Gastroesophageal sphincter (tissue), 3 donors: Measurements from ENCODE around the gene GRAMD1A.

ENCODE experiments used
- EP300 ChIP-seq: sonication (generic); formaldehyde crosslinking; IDR thresholded peaks from one replicate; pipeline ENCODE4 v1.6.1; 2017; ENCODE audit warnings: antibody characterized with exemption, mild to moderate bottlenecking
- POLR2A ChIP-seq, 2 donors: fragments of 450-650 bp; IDR thresholded peaks; one replicate each; pipeline ENCODE4 v1.6.1; 2017; ENCODE audit warnings: antibody characterized with exemption in 2 of 2, mild to moderate bottlenecking in 2 of 2, moderate library complexity in 1 of 2
- TF ChIP-seq, protein P1 (sequence below), 4 experiments: fragments of 200-600 bp in 2 of 4; fragments of 450-650 bp in 2 of 4; sonication (generic) in 1 of 4; IDR thresholded peaks; one replicate each; pipeline ENCODE4 v1.5.1; 2017 to 2019; ENCODE audit warnings: antibody characterized with exemption in 4 of 4, mild to moderate bottlenecking in 2 of 4, moderate library complexity in 2 of 4

DNA sequence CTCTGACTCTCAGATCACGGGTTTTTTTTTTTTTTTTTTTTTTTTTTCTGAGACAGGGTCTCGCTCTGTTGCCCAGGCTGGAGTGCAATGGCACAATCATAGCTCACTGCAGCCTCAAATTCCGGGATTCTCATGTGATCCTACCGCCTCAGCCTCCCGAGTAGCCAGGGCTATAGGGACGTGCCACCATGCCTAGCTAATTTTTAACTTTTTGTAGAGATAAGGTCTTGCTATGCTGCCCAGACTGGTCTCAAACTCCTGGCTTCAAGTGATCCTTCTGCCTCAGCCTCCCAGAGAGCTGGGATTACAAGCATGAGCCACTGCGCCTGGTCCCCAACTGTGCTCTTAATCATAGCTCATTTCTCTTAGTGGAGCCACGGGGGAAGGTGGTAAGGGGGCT, 4.6 kb upstream of the GRAMD1A start:
- TF ChIP-seq POLR2A (IDR thresholded peaks at IDR 0.05) (no peak), EP300 (no peak)
- TF ChIP-seq, protein P1, sequence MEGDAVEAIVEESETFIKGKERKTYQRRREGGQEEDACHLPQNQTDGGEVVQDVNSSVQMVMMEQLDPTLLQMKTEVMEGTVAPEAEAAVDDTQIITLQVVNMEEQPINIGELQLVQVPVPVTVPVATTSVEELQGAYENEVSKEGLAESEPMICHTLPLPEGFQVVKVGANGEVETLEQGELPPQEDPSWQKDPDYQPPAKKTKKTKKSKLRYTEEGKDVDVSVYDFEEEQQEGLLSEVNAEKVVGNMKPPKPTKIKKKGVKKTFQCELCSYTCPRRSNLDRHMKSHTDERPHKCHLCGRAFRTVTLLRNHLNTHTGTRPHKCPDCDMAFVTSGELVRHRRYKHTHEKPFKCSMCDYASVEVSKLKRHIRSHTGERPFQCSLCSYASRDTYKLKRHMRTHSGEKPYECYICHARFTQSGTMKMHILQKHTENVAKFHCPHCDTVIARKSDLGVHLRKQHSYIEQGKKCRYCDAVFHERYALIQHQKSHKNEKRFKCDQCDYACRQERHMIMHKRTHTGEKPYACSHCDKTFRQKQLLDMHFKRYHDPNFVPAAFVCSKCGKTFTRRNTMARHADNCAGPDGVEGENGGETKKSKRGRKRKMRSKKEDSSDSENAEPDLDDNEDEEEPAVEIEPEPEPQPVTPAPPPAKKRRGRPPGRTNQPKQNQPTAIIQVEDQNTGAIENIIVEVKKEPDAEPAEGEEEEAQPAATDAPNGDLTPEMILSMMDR (IDR thresholded peaks at IDR 0.05) = no peak
